H1 (cell line): Measurements from ENCODE around the gene RTL3. TPM values are rescaled to one million over a fixed set of nuclear protein-coding genes. Genes with fewer than 3 reads are reported as not detected.

ENCODE experiments used
- ATF2 ChIP-seq: IDR thresholded peaks from 2 replicates; pipeline ENCODE4 v1.6.1; 2012; ENCODE audit warnings: low read length, inconsistent platforms
- BCL11A ChIP-seq, 2 experiments: IDR thresholded peaks; one replicate each; pipeline ENCODE4 v1.6.1; 2011; ENCODE audit warnings: low read depth in 2 of 2, low read length in 2 of 2, mild to moderate bottlenecking in 2 of 2
- CHD7 ChIP-seq: fragments of 300-600 bp; sonication (generic); IDR thresholded peaks from 2 replicates; pipeline ENCODE4 v1.7.1; 2012; ENCODE audit warnings: low read length, moderate library complexity, mild to moderate bottlenecking, inconsistent platforms; ENCODE audit not compliant: insufficient replicate concordance
- CTBP2 ChIP-seq: IDR thresholded peaks from 2 replicates; pipeline ENCODE4 v1.7.0; 2011; ENCODE audit warnings: borderline replicate concordance, mild to moderate bottlenecking, moderate library complexity, mixed read lengths, low read length; ENCODE audit not compliant: insufficient read depth, insufficient read length
- EZH2 ChIP-seq: fragments of 200-600 bp; sonication (generic); IDR thresholded peaks from 2 replicates; pipeline ENCODE4 v1.7.1; 2012; ENCODE audit warnings: low read depth, mild to moderate bottlenecking, moderate library complexity, low read length, inconsistent platforms; ENCODE audit not compliant: severe bottlenecking
- HDAC2 ChIP-seq, 2 experiments: fragments of 300-600 bp in 1 of 2; sonication (generic) in 1 of 2; IDR thresholded peaks; 2 replicates each; pipeline ENCODE4 v1.6.1; 2011 to 2012; ENCODE audit warnings: low read depth in 2 of 2, low read length in 2 of 2, mild to moderate bottlenecking in 2 of 2, moderate library complexity in 2 of 2, borderline replicate concordance in 1 of 2, inconsistent platforms in 1 of 2
- POU5F1 ChIP-seq: IDR thresholded peaks from 2 replicates; pipeline ENCODE4 v1.6.1; 2011; ENCODE audit warnings: low read depth, mild to moderate bottlenecking, low read length, moderate library complexity
- SAP30 ChIP-seq: fragments of 300-600 bp; sonication (generic); IDR thresholded peaks from 2 replicates; pipeline ENCODE4 v1.7.1; 2012; ENCODE audit warnings: low read length, moderate library complexity, mild to moderate bottlenecking, inconsistent platforms; ENCODE audit not compliant: insufficient read depth, insufficient replicate concordance
- polyA plus RNA-seq, 7 experiments: library from polyadenylated mRNA; depleted of rRNA in 3 of 7; stranded (reverse) in 5 of 7; unstranded in 2 of 7; fragments of >200 nt in 5 of 7; fragments of 200-250 nt in 2 of 7; gene quantifications; 1 replicate in 5 of 7; 2 replicates in 1 of 7; 4 replicates in 1 of 7; pipeline versions ENCODE4 v1.2.1 to v1.2.3, GENCODE V29; 2011 to 2013; ENCODE audit warnings: missing spikeins in 2 of 7, mixed read lengths in 2 of 7
- total RNA-seq: library from RNA; stranded (reverse); fragmentation: NEBNext Ultra II Directional; extraction: Animal tissue kit (Norgen Biotek cat#: 25700); gene quantifications from 2 replicates; pipeline ENCODE4 v1.2.1, GENCODE V29; 2021

Gene RTL3
- total and polyA plus RNA-seq, 2 of the 8 experiments (the other 6 are each of a cell fraction or from before 2014, with no cell fraction given), result not detected

- TF ChIP-seq CHD7, result no peak
- TF ChIP-seq BCL11A (IDR thresholded peaks at IDR 0.05; ENCODE audit: low read depth in 2 of 2, low read length in 2 of 2), result no peak
- TF ChIP-seq HDAC2 (IDR thresholded peaks at IDR 0.05; ENCODE audit: borderline replicate concordance in 1 of 2, low read depth in 2 of 2, low read length in 2 of 2), result no peak
- no peak for TF ChIP-seq SAP30
- no peak for TF ChIP-seq CTBP2
- TF ChIP-seq ATF2, result no peak
- no peak for TF ChIP-seq POU5F1
- no peak for TF ChIP-seq EZH2
Measured at GRCh38 chrX:78659955-78660354, 827 bp upstream of the RTL3 start (continued).
